Choroid plexus epithelial cell (primary cell): ENCODE results near the gene CINP.
"Not testable (repeated sequence)": the region's sequence is repeated elsewhere in the genome, so short reads cannot be mapped to it uniquely, and the experiment has no call there.

Experiments
- DNase-seq: peaks from one replicate; pipeline ENCODE4 v3.0.0-alpha.2; 2010; ENCODE audit warnings: low read depth
- H3K4me3 ChIP-seq: 2 replicates; pipeline ENCODE4 v1.5.1; 2011; ENCODE audit warnings: low read depth, mild to moderate bottlenecking, control low read depth, low read length, moderate library complexity
- CTCF ChIP-seq: conservative IDR thresholded peaks from 2 replicates; pipeline ENCODE4 v1.5.1; 2011; ENCODE audit warnings: low read depth, mild to moderate bottlenecking, control low read depth, inconsistent platforms, low read length, moderate library complexity

Gene CINP

GRCh38 chr14:102316338-102316742, 46.4 kb downstream of the CINP start:
- no peak for DNase-seq
- no peak for TF ChIP-seq CTCF

GRCh38 chr14:102315121-102315520, 47.6 kb downstream of the CINP start:
- no peak overlapping the region for H3K4me3 ChIP-seq
- no peak for DNase-seq
- TF ChIP-seq CTCF, result no peak

More at GRCh38 chr14:102316338-102316742, 46.4 kb downstream of the CINP start:
- peak overlapping the region; percentile 42 for H3K4me3 ChIP-seq

GRCh38 chr14:102314242-102315011, 48.3 kb downstream of the CINP start:
- DNase-seq, result peak; percentile 91
- H3K4me3 ChIP-seq, result peak overlapping the region; percentile 61
- TF ChIP-seq CTCF, result peak; percentile 83

GRCh38 chr14:102304611-102305506, 57.8 kb downstream of the CINP start, which contains the start of gene MOK:
Gene MOK (minus strand): TSS chr14:102305164. CDS start chr14:102304968, 196 bp downstream.
- TF ChIP-seq CTCF, result no peak

GRCh38 chr14:102303664-102304063, 59.0 kb downstream of the CINP start:
- peak overlapping the region; percentile 94 for H3K4me3 ChIP-seq

More at GRCh38 chr14:102304611-102305506, 57.8 kb downstream of the CINP start, which contains the start of gene MOK:
- peak within 1 kb of the TSS; percentile 94 for H3K4me3 ChIP-seq
- DNase-seq, result peak; percentile 98

GRCh38 chr14:102298303-102299070, 64.2 kb downstream of the CINP start:
- not testable (repeated sequence) for H3K4me3 ChIP-seq, DNase-seq

More at GRCh38 chr14:102303664-102304063, 59.0 kb downstream of the CINP start:
- TF ChIP-seq CTCF, result no peak
- no peak for DNase-seq
